HG03097 (cell line): ENCODE data around the gene SSNA1.

Experiments
- ATAC-seq: cut with Tn5 transposase; IDR thresholded peaks from one replicate; pipeline ENCODE4 v1.9.1; 2021; ENCODE audit not compliant: unreplicated experiment, low FRiP score

SSNA1 gene

GRCh38 chr9:137188490-137189296, at the start of gene SSNA1, which contains the start of gene ANAPC2:
Gene SSNA1, plus strand, starts transcription at chr9:137188676. Its CDS starts 51 bp downstream, at chr9:137188727.
Gene ANAPC2, minus strand, starts transcription at chr9:137188560. Its CDS starts 28 bp downstream, at chr9:137188532.
- peak; percentile 68 for ATAC-seq

- no peak for ATAC-seq
These were observed 49.6 kb upstream of the SSNA1 start, which contains the start of gene GRIN1 for GRCh38 chr9:137138722-137139467. Gene GRIN1, plus strand, starts transcription at chr9:137139154. Its CDS starts 333 bp downstream, at chr9:137139487.

GRCh38 chr9:137139468-137140150, 48.9 kb upstream of the SSNA1 start:
- no peak for ATAC-seq

GRCh38 chr9:137140151-137141012, 48.1 kb upstream of the SSNA1 start:
- ATAC-seq = no peak

- ATAC-seq = no peak
These were observed 47.2 kb upstream of the SSNA1 start for GRCh38 chr9:137141050-137141810.

GRCh38 chr9:137141976-137142936, 46.2 kb upstream of the SSNA1 start:
- ATAC-seq = no peak

- no peak for ATAC-seq
These were observed 45.0 kb upstream of the SSNA1 start for GRCh38 chr9:137143459-137143858.

- ATAC-seq = no peak
These were observed 42.5 kb upstream of the SSNA1 start for GRCh38 chr9:137145731-137146526.

- ATAC-seq = no peak
These were observed 42.0 kb upstream of the SSNA1 start for GRCh38 chr9:137146527-137146918.

- ATAC-seq = no peak
These were observed 41.2 kb upstream of the SSNA1 start for GRCh38 chr9:137147091-137147792.

GRCh38 chr9:137147793-137148160, 40.7 kb upstream of the SSNA1 start:
- ATAC-seq = no peak

- no peak for ATAC-seq
These were observed 40.2 kb upstream of the SSNA1 start for GRCh38 chr9:137148242-137148641.

GRCh38 chr9:137148661-137149060, 39.8 kb upstream of the SSNA1 start:
- no peak for ATAC-seq

GRCh38 chr9:137149363-137149762, 39.1 kb upstream of the SSNA1 start:
- ATAC-seq = no peak

GRCh38 chr9:137149942-137150616, 38.4 kb upstream of the SSNA1 start:
- ATAC-seq = peak; percentile 16
